HUES48 (cell line): ENCODE measurements around the gene DAD1.
A peak's percentile ranks its signal among the peaks of the same experiment; 100 is the strongest.
"Not testable (repeated sequence)": the region's sequence is repeated elsewhere in the genome, so short reads cannot be mapped to it uniquely, and the experiment has no call there.

Experiments used
- H3K27ac ChIP-seq: one replicate; pipeline ENCODE4 v1.7.0; 2013; ENCODE audit warnings: low read depth, low read length, inconsistent platforms
- H3K27me3 ChIP-seq: 2 replicates; pipeline ENCODE4 v1.6.1; 2013; ENCODE audit warnings: mild to moderate bottlenecking, low read length; ENCODE audit not compliant: control insufficient read depth, insufficient read depth
- H3K36me3 ChIP-seq: 2 replicates; pipeline ENCODE4 v1.6.1; 2013; ENCODE audit warnings: low read length; ENCODE audit not compliant: control insufficient read depth, insufficient read depth
- H3K4me1 ChIP-seq: 2 replicates; pipeline ENCODE4 v1.6.1; 2013; ENCODE audit warnings: mild to moderate bottlenecking, low read length; ENCODE audit not compliant: control insufficient read depth, insufficient read depth
- H3K4me3 ChIP-seq: 2 replicates; pipeline ENCODE4 v1.5.1; 2013; ENCODE audit warnings: mild to moderate bottlenecking, low read depth, low read length
- H3K9ac ChIP-seq: 2 replicates; pipeline ENCODE4 v1.6.1; 2013; ENCODE audit warnings: mild to moderate bottlenecking, low read depth, low read length, moderate library complexity
- H3K9me3 ChIP-seq: 2 replicates; pipeline ENCODE4 v1.6.1; 2013; ENCODE audit warnings: low read length; ENCODE audit not compliant: control insufficient read depth, insufficient read depth

DAD1 gene

GRCh38 chr14:22598896-22599244 is 9.8 kb upstream of the DAD1 start:
- peaks cover 37% of the 10 kb centered on the region for H3K36me3 ChIP-seq
- peaks cover 16% of the 10 kb centered on the region for H3K4me1 ChIP-seq
- H3K27me3 ChIP-seq, result no peaks in the 10 kb centered on the region
- peak overlapping the region; percentile 94 for H3K4me3 ChIP-seq
- no peaks in the 10 kb centered on the region for H3K9me3 ChIP-seq
- H3K27ac ChIP-seq, result peak overlapping the region; percentile 90
- peak overlapping the region; percentile 72 for H3K9ac ChIP-seq

- H3K27ac ChIP-seq, result peak within 1 kb of the TSS; percentile 90
- peaks cover 31% of the 10 kb centered on the region for H3K36me3 ChIP-seq
- H3K4me3 ChIP-seq, result peak within 1 kb of the TSS; percentile 94
- peak within 1 kb of the TSS; percentile 72 for H3K9ac ChIP-seq
- H3K27me3 ChIP-seq, result no peaks in the 10 kb centered on the region
- no peaks in the 10 kb centered on the region for H3K9me3 ChIP-seq
- peaks cover 20% of the 10 kb centered on the region for H3K4me1 ChIP-seq
Observed at GRCh38 chr14:22598099-22598895, 9.3 kb upstream of the DAD1 start, which contains the start of gene ABHD4. ABHD4 (plus strand) TSS chr14:22598300; CDS start chr14:22598307, 7 bp downstream.

- Histone ChIP-seq H3K4me1 (peaks cover 24% of the 10 kb centered on the region), H3K27ac (peak overlapping the region; percentile 90), H3K36me3 (peaks cover 25% of the 10 kb centered on the region), H3K9ac (peak overlapping the region; percentile 41), H3K9me3 (no peaks in the 10 kb centered on the region), H3K27me3 (no peaks in the 10 kb centered on the region), H3K4me3 (peak overlapping the region; percentile 94)
Observed at GRCh38 chr14:22597771-22598098, 8.7 kb upstream of the DAD1 start.

- Histone ChIP-seq H3K36me3 (peaks cover 21% of the 10 kb centered on the region), H3K4me1 (peaks cover 24% of the 10 kb centered on the region), H3K9ac (no peak overlapping the region), H3K9me3 (no peaks in the 10 kb centered on the region), H3K27ac (peak overlapping the region; percentile 90), H3K27me3 (no peaks in the 10 kb centered on the region), H3K4me3 (peak overlapping the region; percentile 94)
Observed at GRCh38 chr14:22597265-22597664, 8.2 kb upstream of the DAD1 start.

GRCh38 chr14:22596354-22596879 is 7.4 kb upstream of the DAD1 start:
- Histone ChIP-seq H3K27me3 (no peaks in the 10 kb centered on the region), H3K4me3 (no peak overlapping the region), H3K4me1 (peaks cover 24% of the 10 kb centered on the region), H3K27ac (no peak overlapping the region), H3K9me3 (no peaks in the 10 kb centered on the region), H3K9ac (no peak overlapping the region), H3K36me3 (peaks cover 12% of the 10 kb centered on the region)

- H3K4me3 ChIP-seq, result no peak overlapping the region
- H3K27me3 ChIP-seq, result no peaks in the 10 kb centered on the region
- no peaks in the 10 kb centered on the region for H3K9me3 ChIP-seq
- peaks cover 23% of the 10 kb centered on the region for H3K4me1 ChIP-seq
- no peak overlapping the region for H3K9ac ChIP-seq
- no peak overlapping the region for H3K27ac ChIP-seq
- no peaks in the 10 kb centered on the region for H3K36me3 ChIP-seq
Observed at GRCh38 chr14:22594156-22594716, 5.2 kb upstream of the DAD1 start.

- Histone ChIP-seq H3K9ac (no peak overlapping the region), H3K4me1 (peaks cover 19% of the 10 kb centered on the region), H3K27ac (no peak overlapping the region), H3K36me3 (no peaks in the 10 kb centered on the region), H3K27me3 (no peaks in the 10 kb centered on the region), H3K4me3 (no peak overlapping the region), H3K9me3 (no peaks in the 10 kb centered on the region)
Observed at GRCh38 chr14:22593601-22594000, 4.6 kb upstream of the DAD1 start.

- H3K9ac ChIP-seq, result no peak overlapping the region
- peak overlapping the region; percentile 27 for H3K27ac ChIP-seq
- H3K27me3 ChIP-seq, result no peaks in the 10 kb centered on the region
- no peaks in the 10 kb centered on the region for H3K36me3 ChIP-seq
- no peak overlapping the region for H3K4me3 ChIP-seq
- peaks cover 20% of the 10 kb centered on the region for H3K4me1 ChIP-seq
- no peaks in the 10 kb centered on the region for H3K9me3 ChIP-seq
Observed at GRCh38 chr14:22593189-22593588, 4.2 kb upstream of the DAD1 start.

- peak overlapping the region; percentile 91 for H3K4me3 ChIP-seq
- no peaks in the 10 kb centered on the region for H3K9me3 ChIP-seq
- peak overlapping the region; percentile 96 for H3K27ac ChIP-seq
- no peaks in the 10 kb centered on the region for H3K27me3 ChIP-seq
- H3K4me1 ChIP-seq, result peaks cover 13% of the 10 kb centered on the region
- H3K9ac ChIP-seq, result peak overlapping the region; percentile 74
- 0 out of 2 replicates have a peak, but pooled peaks cover 3% of the 10 kb centered on the region for H3K36me3 ChIP-seq
Observed at GRCh38 chr14:22588526-22589095, 413 bp downstream of the DAD1 start.

GRCh38 chr14:22587677-22588422 is 1.2 kb downstream of the DAD1 start:
- H3K4me1 ChIP-seq, H3K27ac ChIP-seq, H3K27me3 ChIP-seq, H3K9ac ChIP-seq, H3K36me3 ChIP-seq, H3K9me3 ChIP-seq: not testable (repeated sequence)
- H3K4me3 ChIP-seq, result peak overlapping the region; percentile 91
